Measurements from ENCODE around the gene EML3.
A peak's percentile ranks its signal among the peaks of the same experiment; 100 is the strongest.

DNA sequence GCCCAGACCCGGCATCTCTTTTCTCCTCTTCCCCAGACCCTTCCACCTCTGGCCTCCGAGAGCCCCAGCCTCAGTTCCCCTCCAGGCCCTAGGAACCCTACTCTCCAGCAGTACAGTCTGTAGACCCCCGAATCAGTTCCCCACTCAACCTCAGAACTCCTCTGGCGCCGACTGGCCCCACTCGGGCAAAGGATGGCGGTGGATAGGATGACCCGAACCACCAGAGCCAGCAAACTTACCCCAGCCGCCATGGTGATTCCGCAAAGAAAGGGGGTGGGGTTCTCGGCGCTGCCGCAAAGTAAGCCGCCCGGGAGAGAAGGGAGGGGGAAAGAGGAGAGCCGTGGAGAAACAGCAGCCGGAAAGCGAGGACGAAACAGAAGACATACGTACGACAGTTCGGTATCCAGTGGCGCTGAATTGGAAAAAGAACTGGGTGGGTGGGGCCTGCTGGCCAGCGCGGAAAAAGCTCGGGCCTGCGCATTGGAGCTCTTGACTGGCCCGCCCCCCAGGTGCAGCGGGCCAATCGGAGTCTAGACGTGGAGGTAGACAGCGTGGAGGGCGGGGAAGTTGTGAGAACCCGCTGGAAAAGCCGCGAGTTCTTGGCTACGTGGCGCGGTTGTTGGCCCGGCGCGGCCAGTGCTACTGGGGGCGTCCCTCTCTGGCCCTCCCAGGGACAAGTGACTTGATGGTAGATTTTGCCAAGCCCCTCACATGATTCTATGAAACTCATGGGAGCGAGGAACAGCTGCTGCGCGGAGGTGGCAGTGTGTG lies 38.8 kb downstream of the EML3 start, which contains the start of gene EEF1G:
- TF ChIP-seq SMC3 (IDR thresholded peaks at IDR 0.05) (no peak), CEBPB (IDR thresholded peaks at IDR 0.05) (no peak), RARB (CRISPR knock-in tag; IDR thresholded peaks at IDR 0.05) (no peak), TP53 (CRISPR knock-in tag; IDR thresholded peaks at IDR 0.05) (peak; percentile 82), EP300 (IDR thresholded peaks at IDR 0.05) (no peak), MAZ (IDR thresholded peaks at IDR 0.05; ENCODE audit: borderline replicate concordance, low read depth, low read length) (peak; percentile 52; the same call in 1 of the 2 replicates), POLR2A (IDR thresholded peaks at IDR 0.05; ENCODE audit: low read length) (peak; percentile 86)
- TF ChIP-seq, protein P1, sequence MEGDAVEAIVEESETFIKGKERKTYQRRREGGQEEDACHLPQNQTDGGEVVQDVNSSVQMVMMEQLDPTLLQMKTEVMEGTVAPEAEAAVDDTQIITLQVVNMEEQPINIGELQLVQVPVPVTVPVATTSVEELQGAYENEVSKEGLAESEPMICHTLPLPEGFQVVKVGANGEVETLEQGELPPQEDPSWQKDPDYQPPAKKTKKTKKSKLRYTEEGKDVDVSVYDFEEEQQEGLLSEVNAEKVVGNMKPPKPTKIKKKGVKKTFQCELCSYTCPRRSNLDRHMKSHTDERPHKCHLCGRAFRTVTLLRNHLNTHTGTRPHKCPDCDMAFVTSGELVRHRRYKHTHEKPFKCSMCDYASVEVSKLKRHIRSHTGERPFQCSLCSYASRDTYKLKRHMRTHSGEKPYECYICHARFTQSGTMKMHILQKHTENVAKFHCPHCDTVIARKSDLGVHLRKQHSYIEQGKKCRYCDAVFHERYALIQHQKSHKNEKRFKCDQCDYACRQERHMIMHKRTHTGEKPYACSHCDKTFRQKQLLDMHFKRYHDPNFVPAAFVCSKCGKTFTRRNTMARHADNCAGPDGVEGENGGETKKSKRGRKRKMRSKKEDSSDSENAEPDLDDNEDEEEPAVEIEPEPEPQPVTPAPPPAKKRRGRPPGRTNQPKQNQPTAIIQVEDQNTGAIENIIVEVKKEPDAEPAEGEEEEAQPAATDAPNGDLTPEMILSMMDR (IDR thresholded peaks at IDR 0.05), result no peak

All from A549 (cell line).